Measurements from ENCODE around the gene RALBP1.

Gene RALBP1

DNA sequence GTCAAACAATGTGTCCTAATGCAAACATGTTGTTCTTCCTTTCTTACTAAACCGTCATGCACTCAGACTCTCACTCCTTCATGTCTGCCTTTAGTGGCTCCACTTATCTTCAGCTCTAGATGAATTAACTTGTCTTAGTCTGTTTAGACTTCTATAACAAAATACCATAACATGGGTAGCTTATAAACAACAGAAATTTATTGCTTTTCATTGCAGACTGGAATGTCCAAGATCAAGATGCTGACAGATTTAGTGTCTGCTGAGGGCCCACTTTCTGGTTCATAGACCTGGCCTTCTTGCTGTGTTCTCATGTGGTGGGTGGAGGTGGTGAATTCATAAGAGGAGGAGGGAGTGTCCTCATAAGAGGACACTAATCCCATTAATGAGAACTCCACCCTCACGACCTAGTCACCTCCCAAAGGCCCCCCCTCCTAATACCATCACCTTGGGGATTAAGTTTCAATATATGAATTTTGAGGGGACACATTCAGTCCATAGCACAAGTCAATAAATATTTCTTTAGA, 32.3 kb downstream of the RALBP1 start:
- no peak for DNase-seq (ENCODE audit: low read depth in 2 of 2)

DNA sequence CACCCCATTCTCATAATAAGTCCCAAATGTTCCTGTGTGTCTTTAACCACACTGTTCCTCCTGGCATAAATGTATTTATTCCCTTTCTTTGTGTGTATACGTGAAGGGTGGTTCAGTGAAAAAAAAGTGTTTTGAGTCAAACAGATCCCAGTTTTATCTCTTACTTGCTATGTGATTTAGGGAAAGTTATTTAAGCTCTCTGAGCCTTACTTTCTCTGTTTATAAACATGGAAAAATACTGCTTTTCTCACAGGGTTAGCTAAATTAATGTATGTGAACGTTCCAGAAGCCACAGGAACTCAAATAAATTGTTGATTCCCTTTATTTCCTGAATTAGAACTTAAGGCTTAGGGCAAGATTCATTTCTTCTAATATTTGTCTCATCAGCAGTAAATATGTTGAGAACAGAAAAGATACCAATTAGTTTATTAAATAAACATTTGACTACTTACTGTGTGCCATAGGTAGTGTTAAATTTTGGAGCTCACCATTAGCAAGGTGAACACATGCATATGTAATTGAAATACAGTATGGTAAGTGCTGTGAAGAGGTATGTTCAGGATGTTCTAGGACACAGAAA, 33.2 kb downstream of the RALBP1 start:
- DNase-seq (ENCODE audit: low read depth in 2 of 2): no peak

DNA sequence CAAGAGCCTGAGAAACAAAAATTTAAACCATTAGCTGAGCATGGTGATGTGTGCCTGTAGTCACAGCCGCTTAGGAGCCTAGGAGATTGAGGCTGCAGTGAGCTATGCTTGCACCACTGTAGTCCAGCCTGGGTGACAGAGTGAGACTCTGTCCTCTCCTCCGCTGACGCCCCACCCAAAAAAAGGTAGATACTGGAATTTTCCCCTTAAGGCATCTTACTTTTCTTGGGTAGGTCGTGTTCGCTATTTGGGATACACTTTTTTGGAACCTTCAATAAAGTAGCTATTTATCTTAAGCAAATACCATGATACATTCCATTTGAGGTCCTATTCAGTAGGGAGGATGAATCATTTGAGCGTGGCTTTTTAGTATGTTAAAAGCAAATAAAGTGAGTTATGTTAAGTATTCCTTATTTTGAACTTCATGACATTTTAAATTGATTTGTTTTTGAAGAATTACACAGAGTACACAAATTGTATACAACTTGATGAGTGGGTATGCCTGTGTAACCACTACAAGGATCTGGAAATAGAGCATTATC, 38.7 kb downstream of the RALBP1 start:
- no peak for DNase-seq (ENCODE audit: low read depth in 2 of 2)

DNA sequence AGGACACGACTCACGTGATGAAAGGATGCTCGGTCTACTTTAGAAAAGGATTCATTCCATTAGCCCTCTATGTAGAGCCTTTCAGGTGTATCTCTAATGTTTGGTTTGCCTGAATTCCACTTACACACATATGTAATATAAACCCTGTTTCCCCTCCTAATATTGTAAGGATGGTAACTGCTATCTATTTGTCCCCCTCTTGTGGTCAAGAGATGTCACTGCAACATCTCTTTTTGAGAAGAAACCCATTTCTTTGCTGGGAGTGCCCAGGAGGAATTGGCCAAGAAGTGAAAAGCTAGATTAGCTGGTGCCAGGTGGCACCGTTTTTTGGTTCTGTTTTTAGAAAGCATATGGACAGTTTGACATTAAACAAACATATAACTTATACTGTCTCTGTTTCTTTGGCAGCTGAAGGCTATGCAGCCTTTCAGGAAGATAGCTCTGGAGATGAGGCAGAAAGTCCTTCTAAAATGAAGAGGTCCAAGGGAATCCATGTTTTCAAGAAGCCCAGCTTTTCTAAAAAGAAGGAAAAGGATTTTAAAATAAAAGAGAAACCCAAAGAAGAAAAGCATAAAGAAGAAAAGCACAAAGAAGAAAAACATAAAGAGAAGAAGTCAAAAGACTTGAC, 41.2 kb downstream of the RALBP1 start:
- no peak for DNase-seq (ENCODE audit: low read depth in 2 of 2)

DNA sequence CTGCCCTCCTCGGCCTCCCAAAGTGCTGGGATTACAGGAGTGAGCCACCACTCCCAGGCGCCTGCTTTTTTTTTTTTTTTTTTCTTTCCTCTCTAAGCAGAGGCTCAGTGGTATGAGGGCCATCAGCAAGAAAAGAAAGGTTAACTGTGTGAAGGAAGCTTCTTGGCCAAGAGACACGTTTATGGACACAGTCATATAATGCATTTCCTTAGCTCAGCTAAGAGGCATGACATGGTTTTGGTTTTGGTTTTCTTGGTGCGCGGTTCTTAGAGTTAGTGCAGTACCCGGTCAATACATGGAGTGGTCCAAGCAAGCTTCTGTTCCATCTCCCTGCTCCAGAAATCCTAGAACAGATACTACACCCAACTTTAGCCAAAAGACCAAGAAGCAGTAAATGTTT, 42.6 kb downstream of the RALBP1 start:
- no peak for DNase-seq (ENCODE audit: low read depth in 2 of 2)

DNA sequence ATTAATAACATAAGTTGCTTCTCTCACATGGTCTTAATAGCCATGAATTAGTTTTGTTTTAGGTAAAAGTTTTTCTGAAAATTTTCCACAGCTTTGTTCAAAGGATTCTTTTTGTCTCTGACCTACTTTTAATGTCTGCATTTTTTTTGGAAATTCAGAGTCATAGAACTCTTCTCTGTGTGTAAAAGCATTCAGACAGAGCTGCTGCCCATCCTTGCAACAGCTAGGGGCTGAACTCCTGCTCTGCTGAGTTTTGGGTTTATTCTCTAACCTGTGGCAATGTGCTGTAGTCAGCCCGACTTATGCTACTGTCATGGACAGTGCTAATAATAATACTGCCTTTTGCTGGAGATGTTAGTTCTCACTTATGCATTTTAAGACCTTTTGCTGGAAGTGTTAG, 44.1 kb downstream of the RALBP1 start:
- DNase-seq (ENCODE audit: low read depth in 2 of 2): no peak

DNA sequence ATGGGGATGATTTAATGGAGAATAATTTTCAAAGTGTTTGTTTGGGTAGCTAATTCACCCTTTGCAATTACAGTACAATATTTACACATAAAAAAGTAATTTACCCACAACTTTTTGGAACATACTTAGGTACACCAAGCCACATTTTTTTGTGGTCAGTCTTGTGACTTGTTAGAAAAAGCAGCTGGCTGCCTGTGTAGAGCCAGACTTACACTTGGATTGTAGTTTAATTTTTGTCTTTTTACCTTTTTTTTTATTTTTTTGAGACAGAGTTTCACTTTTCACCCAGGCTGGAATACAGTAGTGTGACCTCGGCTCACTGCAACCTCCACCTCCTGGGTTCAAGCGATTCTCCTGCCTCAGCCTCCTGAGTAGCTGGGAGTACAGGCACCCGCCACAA, 45.4 kb downstream of the RALBP1 start:
- no peak for DNase-seq (ENCODE audit: low read depth in 2 of 2)

DNA sequence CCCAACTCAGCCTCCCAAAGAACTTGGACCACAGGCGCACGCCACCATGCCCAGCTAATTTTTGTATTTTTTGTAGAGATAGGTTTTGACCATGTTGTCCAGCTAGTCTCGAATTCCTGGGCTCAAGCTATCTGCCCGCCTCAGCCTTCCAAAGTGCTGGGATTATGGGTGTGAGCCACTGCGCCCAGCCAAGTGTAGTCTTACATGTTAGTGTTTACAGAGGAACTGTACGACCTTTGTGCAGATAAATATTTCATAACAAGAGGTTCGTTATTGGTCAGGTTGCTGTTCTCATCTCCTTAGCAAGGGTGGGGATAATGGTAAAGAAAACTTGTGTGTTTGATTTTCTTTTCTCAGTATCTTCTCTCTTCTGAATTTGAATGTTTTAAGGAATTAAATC, 46.5 kb downstream of the RALBP1 start:
- DNase-seq (ENCODE audit: low read depth in 2 of 2): no peak

DNA sequence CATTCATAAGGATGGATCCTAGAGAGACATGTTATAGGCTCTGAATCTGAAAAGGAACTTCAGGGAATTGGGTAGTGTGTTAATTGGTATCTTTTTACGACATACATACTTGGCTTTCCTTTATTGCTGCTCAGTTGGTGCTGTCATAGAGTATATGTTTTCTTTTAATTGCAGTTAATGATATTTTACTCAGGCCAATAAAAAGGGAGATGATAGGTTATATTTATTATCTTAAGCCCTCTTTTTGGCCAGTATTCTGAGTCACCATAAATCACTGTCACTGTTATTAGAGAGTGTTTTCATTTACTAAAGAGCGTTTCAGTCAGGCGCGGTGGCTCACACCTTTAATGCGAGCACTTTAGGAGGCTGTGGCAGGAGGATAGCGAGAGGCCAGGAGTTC, 47.6 kb downstream of the RALBP1 start:
- DNase-seq (ENCODE audit: low read depth in 2 of 2): no peak

DNA sequence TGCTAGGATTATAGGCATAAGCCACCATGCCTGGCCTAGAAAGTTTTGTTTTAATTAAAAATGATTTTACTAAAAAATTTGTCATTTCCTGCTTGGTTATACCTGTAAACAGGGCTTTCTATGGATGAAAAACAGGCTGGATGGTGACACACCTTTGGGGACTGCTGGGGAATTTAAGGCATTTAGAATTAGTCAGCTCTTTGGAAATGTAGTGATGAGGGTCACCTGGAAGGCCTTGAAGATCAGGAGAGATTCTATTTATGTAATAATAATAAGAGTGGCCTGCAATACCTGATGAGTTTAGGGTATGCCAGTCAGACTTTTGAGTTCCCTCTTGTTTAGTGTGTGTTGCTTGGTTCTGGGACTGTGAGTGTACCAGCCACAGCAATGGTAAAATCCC, 51.1 kb downstream of the RALBP1 start:
- no peak for DNase-seq (ENCODE audit: low read depth in 2 of 2)

DNA sequence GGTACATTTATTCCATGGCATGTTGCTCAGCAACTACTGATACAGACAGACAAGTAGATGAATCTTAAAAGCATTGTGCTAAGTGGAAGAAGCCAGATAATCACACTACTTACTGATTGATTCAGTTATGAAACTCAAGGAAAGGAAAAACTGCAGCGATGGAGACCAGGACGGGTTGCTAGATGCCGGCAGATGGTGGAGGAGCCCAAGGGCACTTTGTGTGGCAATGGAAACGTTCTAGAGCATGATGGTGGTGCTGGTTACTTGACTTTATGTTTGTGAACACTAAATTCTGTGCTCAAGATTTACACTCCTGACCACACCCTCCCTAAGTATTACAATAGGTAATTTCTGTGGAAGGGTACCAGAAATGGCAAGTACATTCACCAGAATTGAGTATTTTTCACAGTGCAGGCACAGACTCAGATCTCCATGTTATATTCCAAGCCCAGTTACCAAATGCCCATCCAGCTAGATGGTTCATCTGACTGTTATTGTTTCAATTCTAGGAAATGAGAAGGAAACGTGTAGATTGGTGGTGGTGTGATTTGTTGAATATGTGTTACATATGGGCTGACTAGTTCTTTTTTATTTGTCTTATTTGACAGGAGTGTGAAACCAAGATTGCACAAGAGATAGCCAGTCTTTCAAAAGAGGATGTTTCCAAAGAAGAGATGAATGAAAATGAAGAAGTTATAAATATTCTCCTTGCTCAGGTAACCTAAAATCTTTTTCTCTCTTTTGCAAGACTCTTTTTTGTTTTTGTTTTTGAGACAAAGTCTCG, 55.1 kb downstream of the RALBP1 start:
- DNase-seq (ENCODE audit: low read depth in 2 of 2): no peak

DNA sequence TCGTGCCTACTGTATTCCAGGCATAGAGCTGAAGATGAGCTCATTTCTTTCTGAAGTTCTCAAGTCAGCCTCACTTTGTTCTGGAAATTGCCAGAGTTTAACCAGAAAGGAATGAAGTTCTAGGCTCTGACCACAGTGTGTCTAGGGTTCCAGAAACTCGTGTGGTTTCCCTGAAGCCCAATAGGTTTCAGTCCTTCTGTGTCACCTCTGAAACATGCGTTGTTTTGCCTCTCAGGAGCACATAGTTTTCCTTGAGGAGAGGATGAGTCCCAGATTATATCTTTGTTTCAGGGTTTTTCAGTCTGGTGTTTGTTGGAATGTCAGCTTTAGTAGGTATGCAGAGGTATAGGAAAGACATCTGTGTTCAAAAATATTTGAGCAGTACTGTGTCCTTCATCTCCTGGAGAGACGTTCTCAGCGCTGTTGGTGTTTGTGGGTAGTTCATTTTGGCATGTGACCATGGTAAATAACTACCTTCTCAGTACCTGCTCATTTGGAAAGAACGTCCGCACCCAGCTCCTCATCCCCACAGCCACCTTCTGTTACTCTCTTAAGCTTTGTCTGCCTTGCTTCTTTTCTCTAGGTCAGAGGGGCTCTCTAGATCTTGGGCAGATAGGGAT, 56.6 kb downstream of the RALBP1 start:
- DNase-seq (ENCODE audit: low read depth in 2 of 2): no peak

DNA sequence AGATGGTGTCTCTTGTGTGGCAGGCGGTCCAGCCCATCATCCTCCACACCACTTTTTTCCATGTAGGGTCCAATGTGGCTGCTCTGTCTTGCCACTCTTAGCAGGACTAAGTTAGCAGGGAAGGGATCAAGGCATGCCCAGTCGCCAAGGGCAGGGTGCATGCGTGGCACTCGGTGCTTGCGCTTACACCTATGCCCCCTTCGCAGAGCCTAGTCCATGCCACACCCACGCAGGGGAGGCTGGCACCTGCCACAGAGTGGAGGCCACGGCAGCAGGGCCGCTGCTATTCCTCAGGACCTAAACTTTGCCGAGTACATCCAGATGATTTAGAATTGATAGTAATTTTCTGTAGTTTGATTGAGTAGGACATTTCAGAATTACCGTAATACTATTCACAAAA, 59.5 kb downstream of the RALBP1 start:
- DNase-seq (ENCODE audit: low read depth in 2 of 2): no peak

DNA sequence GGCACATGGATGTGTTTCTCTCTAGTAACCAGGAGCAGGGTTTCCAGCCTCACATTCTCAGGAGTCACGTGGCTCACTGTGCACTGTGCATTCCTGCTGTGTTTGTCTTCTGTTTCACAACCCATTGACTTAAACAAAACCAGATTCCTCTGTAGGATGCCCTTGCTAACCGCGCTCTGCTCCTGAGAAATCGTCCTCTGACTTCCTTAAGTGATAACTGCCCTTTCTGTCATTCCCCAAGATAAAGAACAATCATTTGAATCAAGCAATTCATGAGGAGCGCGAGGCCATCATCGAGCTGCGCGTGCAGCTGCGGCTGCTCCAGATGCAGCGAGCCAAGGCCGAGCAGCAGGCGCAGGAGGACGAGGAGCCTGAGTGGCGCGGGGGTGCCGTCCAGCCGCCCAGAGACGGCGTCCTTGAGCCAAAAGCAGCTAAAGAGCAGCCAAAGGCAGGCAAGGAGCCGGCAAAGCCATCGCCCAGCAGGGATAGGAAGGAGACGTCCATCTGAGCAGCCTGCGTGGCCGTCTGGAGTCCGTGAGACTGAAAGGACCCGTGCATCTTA, 60.2 kb downstream of the RALBP1 start:
- DNase-seq (ENCODE audit: low read depth in 2 of 2): no peak

DNA sequence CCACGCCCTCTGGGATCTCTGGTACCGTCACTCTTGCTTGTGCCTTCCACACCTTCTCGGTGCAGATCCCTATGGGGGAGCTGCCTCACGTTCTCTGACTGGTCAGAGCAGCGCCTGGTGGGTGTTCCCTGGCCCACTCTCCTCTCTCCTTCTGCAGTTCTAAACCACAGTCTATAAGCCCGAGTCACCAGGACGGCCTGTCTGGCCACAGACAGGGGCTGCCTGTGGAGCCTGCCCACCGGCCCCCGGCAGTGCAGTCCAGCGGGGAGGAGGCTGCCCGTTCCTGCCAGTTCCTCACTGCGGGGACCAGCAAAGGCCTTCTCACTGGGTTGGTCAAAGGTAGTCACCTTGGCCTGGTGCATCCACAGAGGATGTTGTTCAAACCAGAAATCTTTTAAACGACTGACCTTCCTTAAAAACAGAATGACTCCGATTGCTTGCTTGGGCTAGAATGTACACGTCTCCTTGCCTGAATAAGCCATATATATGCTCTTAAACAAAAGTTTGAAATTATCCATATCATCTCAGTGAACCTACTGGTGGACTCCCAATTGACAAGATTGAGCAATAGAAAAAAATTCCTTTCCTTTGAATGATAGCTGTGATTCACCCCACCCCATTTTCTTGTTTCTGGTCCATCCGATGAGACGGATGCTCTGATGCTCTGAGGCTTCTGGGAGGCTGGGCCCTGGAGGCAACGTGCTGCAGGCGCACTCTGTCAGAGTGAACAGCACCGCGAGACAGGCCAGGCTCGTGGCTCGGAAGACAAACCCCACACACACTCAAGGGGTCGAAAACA, 61.2 kb downstream of the RALBP1 start:
- DNase-seq (ENCODE audit: low read depth in 2 of 2): no peak

DNA sequence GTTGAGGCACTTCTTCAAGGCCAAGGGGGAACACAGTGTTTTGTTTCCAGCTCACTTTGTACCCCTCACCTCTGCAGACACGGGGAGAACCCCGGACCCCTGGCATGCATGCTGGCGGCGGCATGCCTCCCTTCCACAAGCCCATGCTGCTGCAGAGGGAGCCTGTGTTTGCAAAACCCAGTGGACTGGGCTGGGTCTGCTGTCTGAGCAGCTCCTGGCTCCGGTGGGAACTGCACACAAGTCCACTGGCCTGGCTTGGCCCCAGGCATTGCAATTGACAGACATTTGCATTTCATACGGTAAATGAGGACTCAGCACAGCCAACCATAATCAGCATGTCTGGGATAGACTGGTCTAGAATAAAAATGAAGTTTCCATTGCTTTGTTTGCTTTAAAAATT, 62.4 kb downstream of the RALBP1 start:
- no peak for DNase-seq (ENCODE audit: low read depth in 2 of 2)

DNA sequence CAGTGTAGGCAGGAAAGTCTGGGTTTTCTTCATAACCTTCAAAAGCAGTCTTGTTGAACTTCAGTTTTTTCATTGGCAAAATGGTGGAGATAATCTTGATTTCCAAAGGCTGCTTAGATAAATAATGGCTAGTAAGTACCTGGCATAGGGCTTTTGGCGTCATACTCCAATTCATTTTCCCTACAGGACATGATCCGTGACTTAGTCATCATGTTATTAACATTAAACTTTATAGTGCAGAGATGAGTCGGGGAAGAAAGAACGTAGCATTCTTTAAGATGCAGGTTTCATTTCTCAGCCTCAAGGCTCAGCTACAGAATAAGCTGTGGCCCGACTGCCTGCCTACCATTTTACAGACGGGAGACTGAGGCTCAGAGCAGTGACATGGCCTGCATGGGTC, 64.0 kb downstream of the RALBP1 start:
- DNase-seq (ENCODE audit: low read depth in 2 of 2): no peak

DNA sequence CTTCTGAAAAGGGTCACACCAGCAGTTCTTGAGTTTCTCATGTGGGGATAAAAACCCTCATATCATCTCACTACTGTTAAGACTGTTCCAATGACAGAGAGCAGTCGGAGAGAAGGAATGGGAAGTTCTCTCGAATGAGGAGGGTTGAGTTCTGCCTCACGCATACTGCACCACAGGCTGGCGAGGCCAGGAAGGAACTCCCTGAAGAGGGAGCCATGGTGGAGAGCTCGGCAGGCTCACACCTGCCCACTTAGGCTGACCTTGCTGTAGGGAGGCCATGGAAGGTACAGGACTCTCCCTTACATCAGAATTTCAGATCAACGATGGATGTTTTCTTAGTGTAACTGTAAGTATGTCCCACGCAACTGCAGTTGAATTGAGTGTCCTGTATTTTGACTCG, 64.6 kb downstream of the RALBP1 start:
- DNase-seq (ENCODE audit: low read depth in 2 of 2): no peak

DNA sequence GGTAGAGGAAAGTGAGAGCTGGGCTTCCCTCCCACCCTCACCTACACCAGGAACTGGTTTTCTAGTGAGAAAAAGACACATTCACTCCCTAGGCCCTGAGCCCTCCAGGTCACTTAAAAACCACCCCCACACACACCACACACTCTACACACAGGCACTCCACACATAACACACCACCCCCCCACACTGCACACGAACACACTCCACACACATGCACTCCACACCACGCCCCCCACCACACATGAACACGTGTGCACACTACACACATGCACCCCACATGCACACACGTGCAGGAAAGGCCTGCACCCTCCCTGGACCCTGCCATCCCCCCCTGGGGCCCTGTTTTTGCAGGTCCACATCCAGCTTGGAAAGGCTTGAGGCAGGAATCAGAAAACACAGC, 67.6 kb downstream of the RALBP1 start:
- DNase-seq (ENCODE audit: low read depth in 2 of 2): no peak

DNA sequence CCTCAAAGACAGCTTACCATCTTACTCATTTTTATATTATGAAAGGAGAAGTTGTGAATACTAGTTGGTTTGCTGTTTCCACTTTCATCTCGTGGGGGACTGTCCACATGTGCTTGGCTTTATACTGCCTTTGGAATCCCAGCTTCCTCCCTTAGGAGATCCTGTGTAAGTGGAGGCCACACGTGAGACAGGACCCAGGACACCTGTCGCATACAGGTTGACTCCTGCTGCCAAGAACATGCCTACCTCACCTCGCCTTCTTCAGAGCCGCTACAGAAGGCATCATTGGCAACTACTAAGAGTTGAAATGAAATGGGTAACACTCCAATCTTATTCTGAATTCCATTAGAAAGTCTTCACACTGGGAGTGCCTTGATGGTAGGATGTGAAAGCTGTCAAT, 69.7 kb downstream of the RALBP1 start:
- no peak for DNase-seq (ENCODE audit: low read depth in 2 of 2)

DNA sequence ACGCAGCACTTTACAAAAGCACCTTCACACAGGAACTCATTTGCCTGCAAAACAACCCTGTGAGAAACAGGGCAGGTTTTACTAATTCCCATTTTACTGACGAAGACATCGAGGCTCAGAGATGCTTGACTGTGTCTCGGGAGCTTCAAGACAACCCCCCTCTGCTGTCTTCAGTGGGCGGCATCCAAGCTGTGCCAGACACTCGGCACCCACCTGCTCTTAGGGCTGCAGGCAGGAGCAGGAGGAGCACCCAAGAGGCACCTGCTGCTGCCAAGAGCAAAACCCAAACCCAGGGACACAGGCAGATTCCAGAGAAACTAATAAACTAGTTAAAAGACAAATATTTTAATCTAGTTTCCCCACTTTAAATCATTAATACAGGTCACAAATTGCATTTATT, 71.2 kb downstream of the RALBP1 start:
- DNase-seq (ENCODE audit: low read depth in 2 of 2): no peak

Measured in stimulated activated CD4-positive, alpha-beta T cell treated with anti-CD3 and anti-CD28 coated beads, Interleukin-12 subunit alpha, Interleukin-12 subunit beta, amount 100 ng/mL, for 24 hours (primary cell).